Heart left ventricle (tissue), 13 donors: ENCODE measurements around the gene NR1I2.

Experiments used
- CTCF ChIP-seq, 12 donors: fragments of 200-600 bp; sonication (generic) in 4 of 12; IDR thresholded peaks; one replicate each; pipeline versions ENCODE4 v1.5.0 to v1.8.0; 2018 to 2022; ENCODE audit warnings: antibody characterized with exemption in 12 of 12, mild to moderate bottlenecking in 5 of 12
- POLR2A ChIP-seq, 2 donors: fragments of 450-650 bp; IDR thresholded peaks; one replicate each; pipeline ENCODE4 v1.6.1; 2017; ENCODE audit warnings: antibody characterized with exemption in 2 of 2, mild to moderate bottlenecking in 2 of 2, moderate library complexity in 2 of 2
- donor health status: ischemic (EF 13 %, LVEDD 7.1; RV severe dilation, severe dysfunction).
- donor health status: DM: no; HTN: yes; CAD: no.
- donor health status: DM: no; HTN: no; CAD: no.
- donor health status: ischemic (EF 25% LVEDD 6.9; RV normal size, moderate dysfunction).
- donor health status: ischemic (EF 25% LVEDD 5.7; RV mildly dilated, moderate dysfunction).
- donor health status: ischemic (EF 35%, LVEDD 5.7; RV mildly dilated, moderate dysfunction).
- donor health status: nonischemic (EF 11% LVEDD 7.7; RV severe dilation, severe dysfunction).
- donor health status: DM: yes; HTN: yes; CAD: no.
- donor health status: PGD.
- donor health status: ischemic (EF 29% LVEDD 5.4; RV normal size, mild dysfunction).
- donor health status: nonischemic (EF 23%, LVEDD 6.1; RV moderate dilation, normal function).

DNA sequence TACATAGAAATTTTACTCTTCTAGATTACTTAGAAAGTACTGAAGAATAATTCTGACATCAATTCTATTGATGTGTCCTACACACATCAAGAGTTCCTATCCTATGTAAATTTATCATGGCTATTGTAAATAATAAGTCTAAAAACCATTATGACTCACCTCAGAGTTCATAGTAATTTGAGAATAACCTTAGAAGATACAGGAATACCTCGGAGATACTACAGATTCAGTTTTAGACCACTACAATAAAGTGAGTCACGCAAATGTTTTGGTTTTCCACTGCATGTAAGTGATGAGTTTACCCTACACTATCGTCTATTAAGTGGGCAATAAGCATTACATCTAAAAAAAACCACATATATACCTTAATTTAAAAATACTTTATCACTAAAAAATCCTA, 74.8 kb downstream of the NR1I2 start:
- no peak for TF ChIP-seq POLR2A (IDR thresholded peaks at IDR 0.05)
- no peak for TF ChIP-seq CTCF (IDR thresholded peaks at IDR 0.05)
